Measurements from ENCODE around the gene ACP7.

GRCh38 chr19:39052846-39053245 is 31.3 kb upstream of the ACP7 start:
- TF ChIP-seq CTCF (IDR thresholded peaks at IDR 0.05; ENCODE audit: insufficient read depth, low read depth, low read length) (no peak), EZH2 (IDR thresholded peaks at IDR 0.05; ENCODE audit: insufficient read depth, low read length) (no peak)
